ENCODE measurements around the gene LRFN5. TPM values are rescaled to one million over a fixed set of nuclear protein-coding genes. Genes with fewer than 3 reads are reported as not detected.

Gene LRFN5
- total and polyA plus RNA-seq, 2 of the 8 experiments (the other 6 are each of a cell fraction or from before 2014, with no cell fraction given), result 0.85 to 4.7 TPM

- Histone ChIP-seq H2AK5ac (ENCODE audit: low read depth, low read length) (no peak overlapping the region), H3K36me3 (ENCODE audit: control insufficient read depth in 2 of 4, insufficient read depth in 4 of 4, low read length in 3 of 4) (no peaks in the 10 kb centered on the region), H2BK20ac (ENCODE audit: low read length) (no peak overlapping the region), H3K4me2 (ENCODE audit: insufficient read depth in 1 of 2, low read depth in 2 of 2, low read length in 2 of 2) (no peak overlapping the region), H3K27me3 (replicated peaks in 1 of 4; ENCODE audit: control insufficient read depth in 3 of 4, extremely low read depth in 1 of 4, insufficient read depth in 3 of 4, low read length in 3 of 4) (no peaks in the 10 kb centered on the region), H4K8ac (ENCODE audit: extremely low read depth, insufficient read depth, low read length) (no peak overlapping the region), H2BK15ac (ENCODE audit: low read length) (no peak overlapping the region), H3K9me3 (ENCODE audit: insufficient read depth in 2 of 2, low read depth in 1 of 2, low read length in 1 of 2) (no peaks in the 10 kb centered on the region), H3K79me1 (ENCODE audit: low read depth, low read length) (no peaks in the 10 kb centered on the region), H3K9ac (replicated peaks in 1 of 4; ENCODE audit: extremely low read depth in 1 of 4, low read depth in 3 of 4, low read length in 3 of 4) (no peak overlapping the region), H2BK12ac (ENCODE audit: low read depth, low read length) (no peak overlapping the region), H3K4me3 (ENCODE audit: extremely low read depth in 1 of 4, insufficient read depth in 2 of 4, low read depth in 3 of 4, low read length in 4 of 4) (no peak overlapping the region), H4K20me1 (replicated peaks in 1 of 2; ENCODE audit: control insufficient read depth in 1 of 2, insufficient read depth in 2 of 2, low read length in 2 of 2) (no peaks in the 10 kb centered on the region), H2AFZ (ENCODE audit: low read length) (no peak overlapping the region), H4K91ac (replicated peaks; ENCODE audit: insufficient read length, low read length) (no peak overlapping the region), H2BK120ac (replicated peaks; ENCODE audit: low read depth, low read length) (no peak overlapping the region), H3K23ac (ENCODE audit: insufficient read length) (no peak overlapping the region), H3K56ac (replicated peaks; ENCODE audit: insufficient read length, low read depth, low read length) (no peak overlapping the region), H3K14ac (ENCODE audit: insufficient read length) (no peak overlapping the region), H2BK5ac (ENCODE audit: low read depth, low read length) (no peak overlapping the region), H3K18ac (ENCODE audit: extremely low read depth, low read length) (no peak overlapping the region), H3K27ac (ENCODE audit: low read depth, low read length) (no peak overlapping the region), H3K79me2 (ENCODE audit: control insufficient read depth in 1 of 2, insufficient read depth in 2 of 2, low read length in 2 of 2) (no peaks in the 10 kb centered on the region), H4K5ac (ENCODE audit: insufficient read length, low read depth, low read length) (no peak overlapping the region), H3K23me2 (ENCODE audit: low read depth, low read length) (no peaks in the 10 kb centered on the region), H3K4ac (replicated peaks; ENCODE audit: insufficient read length, low read depth, low read length) (no peak overlapping the region), H3K4me1 (replicated peaks in 1 of 4; ENCODE audit: control insufficient read depth in 3 of 4, insufficient read depth in 4 of 4, low read length in 3 of 4) (no peaks in the 10 kb centered on the region; a peak in 1 of 7 replicates)
- FAIRE-seq, result no peak
- CTCF ChIA-PET (ENCODE audit: partially characterized antibody), result no interaction called here
- POLR2A ChIA-PET (ENCODE audit: partially characterized antibody), result interaction anchor here (1.3 kb wide), 1 partner anchor 16 kb away, joined by 5 read pairs; no protein-coding TSS in a partner anchor
- no peak for TF ChIP-seq CBX5 (IDR thresholded peaks at IDR 0.05; ENCODE audit: low read depth, low read length)
- TF ChIP-seq NRF1 (IDR thresholded peaks at IDR 0.05; ENCODE audit: low read depth, low read length), result no peak
- no peak for TF ChIP-seq ASH2L (IDR thresholded peaks at IDR 0.05; ENCODE audit: low read length)
- TF ChIP-seq SP4 (IDR thresholded peaks at IDR 0.05; ENCODE audit: low read length), result no peak
- TF ChIP-seq TAF1 (IDR thresholded peaks at IDR 0.05; ENCODE audit: low read depth, low read length), result no peak
- TF ChIP-seq HDAC2 (IDR thresholded peaks at IDR 0.05; ENCODE audit: borderline replicate concordance in 1 of 2, low read depth in 2 of 2, low read length in 2 of 2), result no peak
- TF ChIP-seq YY1 (IDR thresholded peaks at IDR 0.05; ENCODE audit: low read depth, low read length), result no peak
- TF ChIP-seq TBP (IDR thresholded peaks at IDR 0.05; ENCODE audit: low read depth, low read length), result no peak
- no peak for TF ChIP-seq KDM5A (IDR thresholded peaks at IDR 0.05; ENCODE audit: low read length)
- DNase-seq (ENCODE audit: low read depth in 1 of 2, low spot score in 2 of 2), result no peak
- 79% methylated on average over 1 of the region's 1 CpG; no CpG with 5 or more reads in 1 of the 2 experiments for WGBS, 2 experiments (ENCODE audit: extremely low coverage in 1 of 2, insufficient coverage in 1 of 2, insufficient read length in 1 of 2, insufficient replicate concordance in 2 of 2, low coverage in 1 of 2, low lambda C conversion rate in 2 of 2, missing lambda C conversion rate in 1 of 2)
Observed at GRCh38 chr14:41623736-41624135, 17.1 kb downstream of the LRFN5 start.

Measured in H1 (cell line).